NB4 (cell line): ENCODE measurements around the gene ZNF70.

Source experiments
- DNase-seq: peaks from one replicate; pipeline ENCODE4 v3.0.0; 2010; ENCODE audit warnings: low read depth
- H3K4me3 ChIP-seq: one replicate; pipeline ENCODE4 v1.5.1; 2011; ENCODE audit warnings: mild to moderate bottlenecking, low read depth, low read length, moderate library complexity
- CTCF ChIP-seq: IDR thresholded peaks from one replicate; pipeline ENCODE4 v1.5.1; 2012; ENCODE audit warnings: low read depth, low read length
- MYC ChIP-seq: IDR thresholded peaks from 2 replicates; pipeline ENCODE4 v1.6.1; 2011; ENCODE audit warnings: low read depth, low read length
- POLR2A ChIP-seq: IDR thresholded peaks from 2 replicates; pipeline ENCODE4 v1.6.1; 2011; ENCODE audit warnings: mild to moderate bottlenecking; ENCODE audit not compliant: insufficient read length; ENCODE audit errors: extremely low read depth
- TF ChIP-seq, protein P1 (sequence below): IDR thresholded peaks from 2 replicates; pipeline ENCODE4 v1.6.1; 2011; ENCODE audit warnings: low read depth, low read length

The ZNF70 gene

GRCh38 chr22:23755711-23756110 lies 4.8 kb upstream of the ZNF70 start:
- no peak for DNase-seq
- TF ChIP-seq, protein P1, sequence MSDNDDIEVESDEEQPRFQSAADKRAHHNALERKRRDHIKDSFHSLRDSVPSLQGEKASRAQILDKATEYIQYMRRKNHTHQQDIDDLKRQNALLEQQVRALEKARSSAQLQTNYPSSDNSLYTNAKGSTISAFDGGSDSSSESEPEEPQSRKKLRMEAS, result no peak
- no peak for TF ChIP-seq CTCF
- no peak for TF ChIP-seq MYC
- no peak for TF ChIP-seq POLR2A
- no peak overlapping the region for H3K4me3 ChIP-seq

GRCh38 chr22:23754980-23755636 lies 4.2 kb upstream of the ZNF70 start:
- DNase-seq, result no peak
- TF ChIP-seq POLR2A (no peak), CTCF (no peak), MYC (no peak)
- TF ChIP-seq, protein P1, result no peak
- H3K4me3 ChIP-seq, result no peak overlapping the region

GRCh38 chr22:23754220-23754919 lies 3.5 kb upstream of the ZNF70 start, which contains the start of gene VPREB3:
Gene VPREB3 (minus strand): TSS chr22:23754425. CDS start chr22:23754363, 62 bp downstream.
- TF ChIP-seq CTCF, result no peak
- TF ChIP-seq, protein P1, result no peak
- TF ChIP-seq POLR2A, result no peak
- no peak for TF ChIP-seq MYC
- DNase-seq, result no peak
- H3K4me3 ChIP-seq, result no peak within 1 kb of the TSS

GRCh38 chr22:23753385-23753784 lies 2.5 kb upstream of the ZNF70 start:
- DNase-seq, result peak; percentile 59
- no peak overlapping the region for H3K4me3 ChIP-seq
- TF ChIP-seq, protein P1, result no peak
- no peak for TF ChIP-seq POLR2A
- TF ChIP-seq MYC, result no peak
- no peak for TF ChIP-seq CTCF

- no peak for DNase-seq
- no peak overlapping the region for H3K4me3 ChIP-seq
- TF ChIP-seq POLR2A (no peak), CTCF (no peak), MYC (no peak)
- TF ChIP-seq, protein P1, result no peak
Measured at GRCh38 chr22:23752750-23753149, 1.8 kb upstream of the ZNF70 start.
